ENCODE results near the gene UGT1A3. TPM values are rescaled to one million over a fixed set of nuclear protein-coding genes. Genes with fewer than 3 reads are reported as not detected.

The UGT1A3 gene
- total RNA-seq, 1 donor from 2014 or later: not detected

DNA sequence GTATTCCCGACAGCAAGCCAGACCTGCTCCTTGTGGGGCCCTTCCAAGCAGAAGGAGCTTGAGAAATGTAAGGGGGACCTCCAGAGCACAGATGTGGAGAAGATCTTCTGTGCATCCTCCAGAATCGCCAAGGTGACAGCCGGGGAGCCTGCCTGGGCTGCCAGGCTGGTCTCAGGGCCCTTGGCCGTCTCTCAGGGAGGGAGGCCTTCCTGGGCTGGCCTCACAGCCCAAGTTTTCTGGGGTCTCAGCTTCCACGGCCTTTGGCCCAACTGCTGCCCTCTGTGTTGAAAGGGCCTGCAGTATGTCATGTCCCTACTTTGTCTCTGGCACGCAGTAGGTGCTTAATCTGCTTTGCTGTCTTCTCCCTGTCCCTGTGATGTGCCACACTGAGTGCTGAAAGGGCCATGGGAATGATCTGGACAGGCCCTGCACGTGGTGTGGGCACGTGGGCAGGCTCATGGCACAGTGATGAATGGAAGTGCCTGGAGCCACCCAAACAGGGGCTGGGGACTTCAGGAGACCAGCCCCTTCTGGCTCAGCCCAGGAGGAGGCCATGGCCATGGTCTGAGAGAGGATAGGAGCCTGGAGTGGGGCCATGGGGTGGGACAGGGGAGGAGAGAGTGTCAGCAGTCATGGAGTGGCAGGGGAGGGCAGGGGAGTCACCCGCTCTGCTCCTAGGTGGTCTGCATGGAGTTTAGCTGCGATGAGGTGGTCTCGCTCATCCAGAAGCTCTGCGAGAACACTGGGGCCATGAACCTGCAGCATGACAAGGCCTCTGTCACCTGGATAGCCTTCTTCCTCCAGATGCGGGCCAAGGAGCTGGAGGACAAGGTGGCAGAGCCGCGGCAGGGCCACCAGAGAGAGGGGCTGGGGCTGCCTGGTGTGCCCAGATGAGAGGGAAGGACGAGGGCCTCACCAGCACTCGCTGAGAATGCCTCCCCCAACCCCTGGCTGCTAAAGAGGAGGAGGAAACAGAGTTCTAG is 90.1 kb downstream of the UGT1A3 start:
- DNase-seq (ENCODE audit: low spot score): no peak
- Mint-ChIP-seq H3K27me3 (ENCODE audit: unreplicated experiment) (peaks cover 4% of the 10 kb centered on the region), H3K9me3 (ENCODE audit: unreplicated experiment) (no peaks in the 10 kb centered on the region), H3K27ac (ENCODE audit: unreplicated experiment) (no peak overlapping the region), H3K4me1 (ENCODE audit: unreplicated experiment) (peaks cover 3% of the 10 kb centered on the region), H3K4me3 (ENCODE audit: unreplicated experiment) (no peak overlapping the region), H3K36me3 (ENCODE audit: low read depth, unreplicated experiment) (no peaks in the 10 kb centered on the region)
- TF ChIP-seq, protein P1, sequence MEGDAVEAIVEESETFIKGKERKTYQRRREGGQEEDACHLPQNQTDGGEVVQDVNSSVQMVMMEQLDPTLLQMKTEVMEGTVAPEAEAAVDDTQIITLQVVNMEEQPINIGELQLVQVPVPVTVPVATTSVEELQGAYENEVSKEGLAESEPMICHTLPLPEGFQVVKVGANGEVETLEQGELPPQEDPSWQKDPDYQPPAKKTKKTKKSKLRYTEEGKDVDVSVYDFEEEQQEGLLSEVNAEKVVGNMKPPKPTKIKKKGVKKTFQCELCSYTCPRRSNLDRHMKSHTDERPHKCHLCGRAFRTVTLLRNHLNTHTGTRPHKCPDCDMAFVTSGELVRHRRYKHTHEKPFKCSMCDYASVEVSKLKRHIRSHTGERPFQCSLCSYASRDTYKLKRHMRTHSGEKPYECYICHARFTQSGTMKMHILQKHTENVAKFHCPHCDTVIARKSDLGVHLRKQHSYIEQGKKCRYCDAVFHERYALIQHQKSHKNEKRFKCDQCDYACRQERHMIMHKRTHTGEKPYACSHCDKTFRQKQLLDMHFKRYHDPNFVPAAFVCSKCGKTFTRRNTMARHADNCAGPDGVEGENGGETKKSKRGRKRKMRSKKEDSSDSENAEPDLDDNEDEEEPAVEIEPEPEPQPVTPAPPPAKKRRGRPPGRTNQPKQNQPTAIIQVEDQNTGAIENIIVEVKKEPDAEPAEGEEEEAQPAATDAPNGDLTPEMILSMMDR (IDR thresholded peaks at IDR 0.05; ENCODE audit: unreplicated experiment): no peak

DNA sequence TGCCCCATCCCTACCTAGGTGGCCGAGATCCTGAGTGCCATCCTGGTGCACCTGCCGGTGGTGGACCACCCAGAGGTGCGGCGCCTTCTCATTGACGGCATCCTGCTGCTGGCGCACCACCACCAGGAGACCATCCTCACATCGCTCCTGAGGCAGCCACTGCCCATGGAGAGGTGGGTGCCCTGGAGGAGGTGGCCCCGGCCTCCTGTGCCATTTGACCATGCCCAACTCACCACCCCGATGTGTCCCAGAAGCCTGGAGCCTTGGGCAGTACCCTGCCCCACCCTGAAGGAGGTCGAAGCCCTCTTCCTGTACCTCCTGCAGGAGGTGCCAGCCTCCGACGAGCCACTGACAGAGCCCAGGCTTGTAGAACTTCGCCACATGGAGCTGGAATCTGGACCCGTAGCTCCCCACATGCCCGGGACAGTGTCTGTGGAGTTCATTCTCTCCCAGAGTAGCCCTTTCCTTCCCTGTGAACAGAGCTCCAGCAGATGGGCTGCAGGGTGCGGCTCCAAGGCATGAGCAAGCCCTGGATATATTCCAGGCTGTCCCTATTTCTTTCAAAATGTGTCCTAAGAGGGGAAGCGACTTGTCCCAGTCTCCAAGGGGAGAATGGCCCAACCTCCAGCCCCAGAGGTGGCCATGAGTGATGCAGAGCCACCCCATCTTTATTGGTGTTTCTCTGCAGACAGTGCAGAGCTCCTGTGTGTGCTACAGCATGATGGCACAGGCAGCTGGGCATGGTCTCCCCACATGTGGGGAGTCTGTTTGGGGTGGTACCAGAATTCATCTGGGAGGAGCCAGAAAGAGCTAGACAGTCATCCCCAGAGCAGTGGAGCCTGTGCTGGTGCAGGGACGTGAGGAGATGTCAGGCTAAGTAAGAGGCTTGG is 91.3 kb downstream of the UGT1A3 start:
- Mint-ChIP-seq H3K4me3 (ENCODE audit: unreplicated experiment) (no peak overlapping the region), H3K9me3 (ENCODE audit: unreplicated experiment) (no peaks in the 10 kb centered on the region), H3K4me1 (ENCODE audit: unreplicated experiment) (peaks cover 3% of the 10 kb centered on the region), H3K27ac (ENCODE audit: unreplicated experiment) (no peak overlapping the region), H3K36me3 (ENCODE audit: low read depth, unreplicated experiment) (no peaks in the 10 kb centered on the region), H3K27me3 (ENCODE audit: unreplicated experiment) (peaks cover 4% of the 10 kb centered on the region)
- DNase-seq (ENCODE audit: low spot score): no peak
- TF ChIP-seq, protein P1 (IDR thresholded peaks at IDR 0.05; ENCODE audit: unreplicated experiment): no peak

DNA sequence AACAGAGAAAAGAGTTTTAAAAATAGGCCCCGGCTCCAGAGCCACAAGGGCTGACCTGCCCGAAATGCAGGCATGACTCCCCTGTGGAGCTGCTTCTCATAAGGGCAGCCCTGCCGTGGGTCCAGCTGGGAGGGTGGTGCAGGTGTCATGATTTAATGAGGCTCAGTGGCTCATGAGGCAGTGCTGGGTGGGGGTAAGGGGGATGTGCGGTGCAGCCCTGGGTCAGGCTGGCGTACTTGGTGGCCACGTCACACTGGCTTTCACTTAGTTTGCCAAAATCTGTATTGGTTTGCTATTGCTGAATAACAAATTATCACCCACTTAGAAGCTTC is 91.9 kb downstream of the UGT1A3 start:
- TF ChIP-seq, protein P1 (IDR thresholded peaks at IDR 0.05; ENCODE audit: unreplicated experiment): no peak
- H3K4me3 Mint-ChIP-seq (ENCODE audit: unreplicated experiment): no peak overlapping the region
- no peak for DNase-seq (ENCODE audit: low spot score)
- peaks cover 3% of the 10 kb centered on the region for H3K4me1 Mint-ChIP-seq (ENCODE audit: unreplicated experiment)
- peaks cover 4% of the 10 kb centered on the region for H3K27me3 Mint-ChIP-seq (ENCODE audit: unreplicated experiment)
- no peaks in the 10 kb centered on the region for H3K36me3 Mint-ChIP-seq (ENCODE audit: low read depth, unreplicated experiment)
- H3K27ac Mint-ChIP-seq (ENCODE audit: unreplicated experiment): no peak overlapping the region
- no peaks in the 10 kb centered on the region for H3K9me3 Mint-ChIP-seq (ENCODE audit: unreplicated experiment)

DNA sequence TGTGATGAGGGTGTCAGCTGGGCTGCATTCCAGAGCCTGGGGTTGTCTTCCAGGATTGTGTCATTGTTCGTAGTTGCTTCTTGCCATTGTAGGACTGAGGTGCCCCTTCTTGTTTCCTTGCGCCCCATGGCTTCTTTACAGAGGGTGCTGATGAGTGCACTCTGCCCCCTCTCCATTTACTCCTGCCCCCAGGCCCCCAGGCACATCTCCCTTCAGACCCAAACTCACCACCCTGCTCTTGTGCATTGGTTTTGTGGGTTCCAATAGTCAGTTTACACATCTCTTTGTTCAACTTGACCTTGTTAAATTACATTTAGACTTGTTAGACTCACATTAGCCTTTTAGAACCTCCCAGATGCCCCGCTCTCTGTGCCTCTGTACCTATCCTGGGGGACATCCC is 92.4 kb downstream of the UGT1A3 start:
- H3K9me3 Mint-ChIP-seq (ENCODE audit: unreplicated experiment): no peaks in the 10 kb centered on the region
- H3K27me3 Mint-ChIP-seq (ENCODE audit: unreplicated experiment): peaks cover 4% of the 10 kb centered on the region
- no peaks in the 10 kb centered on the region for H3K36me3 Mint-ChIP-seq (ENCODE audit: low read depth, unreplicated experiment)
- TF ChIP-seq, protein P1 (IDR thresholded peaks at IDR 0.05; ENCODE audit: unreplicated experiment): no peak
- H3K4me3 Mint-ChIP-seq (ENCODE audit: unreplicated experiment): no peak overlapping the region
- no peak overlapping the region for H3K27ac Mint-ChIP-seq (ENCODE audit: unreplicated experiment)
- H3K4me1 Mint-ChIP-seq (ENCODE audit: unreplicated experiment): peaks cover 3% of the 10 kb centered on the region
- DNase-seq (ENCODE audit: low spot score): no peak

All from endothelial cell (in vitro differentiated cells).